Thyroid gland (tissue), 4 donors: ENCODE data around the gene RNF214.

Source experiments
- CTCF ChIP-seq, 6 experiments: fragments of 200-600 bp in 3 of 6; fragments of 450-650 bp in 3 of 6; sonication (generic) in 3 of 6; IDR thresholded peaks; one replicate each; pipeline ENCODE4 v1.5.1; 2016 to 2019; ENCODE audit warnings: antibody characterized with exemption in 6 of 6, mild to moderate bottlenecking in 2 of 6, inconsistent platforms in 1 of 6, moderate library complexity in 1 of 6
- POLR2A ChIP-seq, 2 donors: fragments of 450-650 bp; IDR thresholded peaks; one replicate each; pipeline ENCODE4 v1.6.1; 2017; ENCODE audit warnings: antibody characterized with exemption in 2 of 2, mild to moderate bottlenecking in 2 of 2, moderate library complexity in 1 of 2

- TF ChIP-seq CTCF (IDR thresholded peaks at IDR 0.05) (no peak), POLR2A (IDR thresholded peaks at IDR 0.05) (no peak)
Measured at GRCh38 chr11:117281159-117281558, 48.7 kb downstream of the RNF214 start.
